GM19463 (cell line): ENCODE results near the gene SYT13.

Experiments
- ATAC-seq: cut with Tn5 transposase; IDR thresholded peaks from one replicate; pipeline ENCODE4 v1.9.1; 2021; ENCODE audit warnings: mild to moderate bottlenecking, moderate library complexity; ENCODE audit not compliant: unreplicated experiment

SYT13 gene

GRCh38 chr11:45224766-45225165 lies 61.4 kb downstream of the SYT13 start:
- no peak for ATAC-seq

GRCh38 chr11:45223496-45223895 lies 62.6 kb downstream of the SYT13 start:
- no peak for ATAC-seq

DNA sequence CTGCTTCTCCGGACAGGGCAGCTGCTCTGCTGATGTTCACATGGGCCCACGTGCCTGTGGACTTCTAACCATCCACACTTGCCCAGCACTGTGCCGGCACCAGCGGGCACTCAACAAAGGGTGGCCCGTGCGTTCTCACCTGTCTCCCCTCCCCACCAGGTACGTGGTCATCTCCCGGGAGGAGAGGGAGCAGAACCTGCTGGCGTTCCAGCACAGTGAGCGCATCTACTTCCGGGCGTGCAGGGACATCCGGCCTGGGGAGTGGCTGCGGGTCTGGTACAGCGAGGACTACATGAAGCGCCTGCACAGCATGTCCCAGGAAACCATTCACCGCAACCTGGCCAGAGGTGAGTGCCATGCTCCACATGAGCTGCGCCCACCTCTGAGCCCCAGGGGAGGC lies 66.7 kb downstream of the SYT13 start:
- ATAC-seq = no peak

DNA sequence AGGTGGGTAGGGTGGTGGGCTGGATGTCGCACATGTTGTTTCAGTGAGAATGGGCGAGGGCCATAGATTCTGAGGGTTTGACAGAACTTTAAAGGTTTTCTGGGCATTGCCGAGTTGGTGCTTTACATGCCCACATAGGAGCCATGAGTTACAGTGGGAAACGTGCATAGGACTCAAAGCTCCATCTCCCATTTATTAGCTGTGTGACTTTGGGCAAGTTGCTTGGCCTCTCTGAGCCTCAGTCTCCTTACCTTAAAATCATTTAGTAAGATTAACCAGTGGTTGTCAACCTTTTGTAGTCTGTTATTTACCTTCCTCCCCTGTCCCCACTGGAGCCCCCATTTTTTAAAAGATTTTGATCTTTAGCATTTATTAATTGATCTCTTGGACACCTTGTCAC lies 67.4 kb downstream of the SYT13 start:
- ATAC-seq = no peak

DNA sequence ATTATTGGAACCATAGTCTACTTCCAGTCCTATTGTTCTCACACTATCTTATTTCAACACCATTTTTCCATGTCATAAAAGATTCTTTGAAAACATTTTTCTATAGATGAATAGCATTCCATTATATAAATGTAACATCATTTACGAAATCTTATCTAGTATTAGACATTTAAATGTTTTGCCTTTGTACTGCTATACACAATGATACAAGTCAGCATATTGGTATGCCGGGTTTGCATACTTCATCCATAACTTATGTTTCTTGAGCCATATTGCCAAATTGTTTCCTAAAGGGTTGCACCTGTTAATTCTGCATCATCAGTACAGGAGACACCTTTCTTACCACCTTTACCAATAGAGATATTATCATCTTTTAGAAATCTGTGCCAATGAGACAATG lies 68.2 kb downstream of the SYT13 start:
- ATAC-seq = no peak

DNA sequence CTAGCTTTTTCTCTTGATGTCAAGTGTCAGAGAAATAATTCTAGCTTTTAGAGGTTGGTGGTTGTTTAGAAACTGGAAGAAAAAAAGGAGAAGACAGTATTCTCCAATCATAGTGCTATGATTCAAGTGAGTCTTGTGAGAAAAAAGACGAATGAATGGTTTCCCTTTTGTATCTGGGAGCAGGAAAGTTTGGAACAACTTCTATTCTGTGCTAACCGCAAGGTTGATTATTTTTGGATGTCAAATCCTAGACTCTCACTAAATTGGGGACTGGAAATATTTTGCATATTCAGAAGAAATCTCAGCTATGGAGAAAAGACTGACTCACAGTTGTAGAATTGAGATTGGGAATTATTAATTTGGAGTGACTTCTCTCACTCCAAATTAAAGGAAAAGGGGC lies 69.2 kb downstream of the SYT13 start:
- no peak for ATAC-seq

GRCh38 chr11:45216031-45216430 lies 70.1 kb downstream of the SYT13 start:
- ATAC-seq = no peak

DNA sequence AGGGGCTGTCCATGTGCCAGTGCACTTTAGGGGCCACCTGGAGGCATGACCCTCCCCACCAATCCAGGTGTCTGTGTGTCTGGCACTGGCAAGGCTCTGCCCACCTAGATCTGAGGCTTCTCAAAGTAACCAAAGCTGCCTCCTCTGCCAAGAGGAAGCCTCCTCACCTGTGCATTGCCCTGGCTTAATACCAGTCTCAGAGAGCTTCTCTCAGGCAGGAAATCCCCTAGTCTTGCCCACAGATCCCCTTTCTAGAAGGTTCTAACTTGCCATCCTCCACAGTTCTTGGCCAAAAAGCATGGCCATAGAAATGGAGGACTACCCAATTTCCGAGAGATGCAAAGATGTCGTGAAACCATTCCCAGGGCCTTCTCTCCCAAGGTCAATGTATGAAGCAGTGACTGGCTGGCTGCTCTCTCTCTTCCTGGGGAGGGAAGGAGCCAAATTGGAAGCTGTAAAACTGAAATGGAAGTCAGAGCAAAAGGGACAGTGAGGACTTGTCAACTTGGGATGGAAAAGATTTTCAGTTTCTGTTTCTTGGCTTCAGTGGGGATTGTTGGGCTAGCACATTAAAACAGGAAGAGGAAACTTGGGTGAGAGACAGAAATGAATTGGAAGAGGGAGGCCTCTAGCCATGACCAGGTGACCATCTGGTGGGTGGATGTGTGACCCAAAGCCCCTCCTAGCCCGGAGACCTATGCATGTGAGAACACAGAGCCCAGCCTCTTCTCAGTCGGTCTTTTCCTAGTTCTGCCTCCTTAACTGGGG lies 70.9 kb downstream of the SYT13 start:
- ATAC-seq = no peak

GRCh38 chr11:45213717-45214116 lies 72.4 kb downstream of the SYT13 start:
- ATAC-seq = no peak

DNA sequence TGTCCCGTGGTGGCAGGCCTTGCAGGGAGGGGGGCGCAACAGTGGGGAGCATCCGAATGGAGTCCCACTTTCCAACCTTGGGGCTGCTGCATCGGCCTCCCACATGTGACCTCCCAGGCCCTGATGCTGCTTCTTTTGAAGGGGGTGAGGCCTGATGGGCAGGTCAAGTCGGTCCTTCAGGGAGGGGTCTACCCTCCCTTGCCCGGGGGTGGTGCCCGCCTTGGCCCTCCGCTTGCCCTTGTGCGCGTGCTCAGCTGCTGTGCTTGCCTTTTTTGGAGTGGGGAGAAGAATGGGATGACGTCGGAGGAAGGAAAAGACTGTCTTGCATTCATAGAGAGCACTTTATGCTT lies 72.8 kb downstream of the SYT13 start:
- no peak for ATAC-seq

- ATAC-seq = no peak
Measured at GRCh38 chr11:45212566-45213315, 73.4 kb downstream of the SYT13 start.

- ATAC-seq = no peak
Measured at GRCh38 chr11:45211732-45212131, 74.4 kb downstream of the SYT13 start.

GRCh38 chr11:45210846-45211245 lies 75.3 kb downstream of the SYT13 start:
- no peak for ATAC-seq

DNA sequence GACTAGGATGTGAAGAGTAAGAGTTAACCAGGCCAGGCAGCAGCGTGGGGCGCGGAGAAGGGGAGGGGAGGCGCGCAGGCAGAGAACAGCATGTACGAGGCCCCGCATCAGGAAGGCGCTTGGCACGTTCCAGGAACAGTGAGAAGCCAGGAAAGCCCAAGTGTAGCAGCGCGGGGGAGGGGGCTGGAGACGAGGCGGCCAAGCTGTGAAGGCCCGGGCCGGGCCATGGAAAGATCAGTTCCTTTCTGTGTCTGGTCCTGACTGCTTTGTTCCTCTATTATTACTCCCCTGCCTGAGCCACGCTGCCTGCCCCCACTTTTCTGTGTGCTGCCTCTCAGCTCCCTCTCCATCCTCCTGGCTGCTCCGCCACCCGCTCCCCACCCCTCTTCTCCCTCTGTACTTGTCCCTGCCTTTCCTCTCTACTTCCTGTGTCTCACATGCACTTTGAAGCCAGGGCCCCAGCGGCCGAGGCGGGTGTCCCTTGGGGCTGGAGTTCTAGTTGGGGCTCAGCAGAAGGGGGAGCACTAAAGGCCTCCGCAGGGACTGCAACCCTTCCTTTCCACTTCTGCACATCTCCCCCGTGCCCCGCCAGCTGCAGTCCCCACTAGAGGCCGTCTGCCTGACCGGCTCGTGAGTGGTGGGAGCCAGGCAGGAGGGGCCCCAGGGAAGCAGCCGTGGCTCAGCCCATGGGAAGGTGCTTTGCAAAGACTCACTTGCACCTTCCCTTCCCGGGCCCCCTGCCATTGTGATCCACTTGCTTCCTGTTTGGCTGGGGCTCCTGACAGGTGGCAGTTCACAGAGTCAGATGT lies 76.0 kb downstream of the SYT13 start:
- ATAC-seq = no peak

- no peak for ATAC-seq
Measured at GRCh38 chr11:45209000-45209879, 76.9 kb downstream of the SYT13 start.

- no peak for ATAC-seq
Measured at GRCh38 chr11:45208135-45208534, 78.0 kb downstream of the SYT13 start.

DNA sequence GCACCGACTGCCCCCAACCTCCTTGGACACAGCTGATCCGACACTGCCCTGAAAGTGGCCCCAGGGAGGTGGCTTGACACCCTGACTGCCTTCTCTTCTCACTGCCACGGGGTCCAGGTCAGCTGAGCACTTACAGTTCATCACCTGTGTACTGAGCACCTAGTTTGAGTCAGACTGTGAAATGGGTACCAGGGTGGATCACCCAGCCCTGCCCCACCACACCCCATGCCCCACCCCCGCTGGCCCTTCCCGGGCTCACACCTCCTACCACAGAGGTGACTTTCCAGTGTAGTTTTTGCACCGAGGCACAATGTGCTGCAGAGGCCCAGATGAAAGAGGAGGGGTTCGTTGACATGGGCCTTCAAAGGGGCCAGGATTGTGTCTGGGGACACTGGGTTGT lies 80.2 kb downstream of the SYT13 start:
- no peak for ATAC-seq

GRCh38 chr11:45204761-45205160 lies 81.4 kb downstream of the SYT13 start:
- ATAC-seq = no peak

DNA sequence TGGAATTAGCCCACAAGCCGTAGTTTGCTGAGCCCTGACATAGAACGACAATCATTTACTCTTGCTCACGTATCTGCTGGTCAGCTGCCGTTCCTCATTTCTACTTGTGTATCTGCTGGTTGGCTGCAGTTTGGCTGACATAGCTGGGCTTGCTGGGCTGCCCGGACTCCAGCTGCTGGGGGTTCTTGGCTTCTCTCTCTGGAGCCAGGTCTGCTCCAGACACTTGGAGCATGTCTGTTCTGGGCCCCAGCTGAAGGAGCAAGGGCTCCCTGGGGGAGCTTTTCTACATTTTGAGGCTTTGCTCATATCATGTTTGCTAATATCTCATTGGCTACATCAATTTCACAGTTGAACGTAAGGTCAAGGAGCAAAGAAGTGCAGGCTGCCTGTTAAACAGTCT lies 92.4 kb downstream of the SYT13 start:
- ATAC-seq = no peak
